Liver (tissue), 3 donors: Measurements from ENCODE around the gene NHSL2.

Source experiments
- RAD21 ChIP-seq, 2 donors: IDR thresholded peaks; 2 replicates each; pipeline ENCODE4 v1.6.1; 2016; ENCODE audit warnings: antibody characterized with exemption in 2 of 2, mild to moderate bottlenecking in 2 of 2
- TF ChIP-seq, protein P1 (sequence below): fragments of 150-350 bp; IDR thresholded peaks from 2 replicates; pipeline ENCODE4 v1.5.1; 2017; ENCODE audit warnings: improper control_type of control experiment, low read depth, low read length; ENCODE audit not compliant: missing input control
- donor health status: healthy.
- donor health status: healthy.

DNA sequence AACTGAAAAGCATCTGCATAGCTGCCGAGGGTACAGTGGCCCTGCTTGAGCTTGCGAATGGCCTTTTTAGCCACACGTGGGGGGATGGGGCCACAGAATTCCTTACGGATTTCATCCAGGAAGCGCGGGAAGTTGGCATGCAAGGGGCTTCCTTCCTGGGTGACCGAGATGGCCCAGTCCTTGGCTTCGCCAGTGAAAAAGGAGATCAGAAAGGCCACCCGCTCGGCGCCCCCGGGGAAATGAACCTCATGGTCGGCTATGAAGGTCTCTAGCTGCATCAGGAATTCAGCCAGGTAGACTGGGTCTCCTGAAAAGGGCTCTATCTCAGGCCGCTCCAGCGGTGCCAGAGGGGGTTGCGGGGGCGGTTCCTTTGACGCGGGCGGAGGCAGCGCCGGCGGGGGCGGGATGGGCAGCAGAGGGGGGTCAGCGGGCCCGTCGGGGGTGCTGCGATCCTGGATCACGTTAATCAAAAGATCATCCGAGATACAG, 220.2 kb downstream of the NHSL2 start:
- TF ChIP-seq, protein P1, sequence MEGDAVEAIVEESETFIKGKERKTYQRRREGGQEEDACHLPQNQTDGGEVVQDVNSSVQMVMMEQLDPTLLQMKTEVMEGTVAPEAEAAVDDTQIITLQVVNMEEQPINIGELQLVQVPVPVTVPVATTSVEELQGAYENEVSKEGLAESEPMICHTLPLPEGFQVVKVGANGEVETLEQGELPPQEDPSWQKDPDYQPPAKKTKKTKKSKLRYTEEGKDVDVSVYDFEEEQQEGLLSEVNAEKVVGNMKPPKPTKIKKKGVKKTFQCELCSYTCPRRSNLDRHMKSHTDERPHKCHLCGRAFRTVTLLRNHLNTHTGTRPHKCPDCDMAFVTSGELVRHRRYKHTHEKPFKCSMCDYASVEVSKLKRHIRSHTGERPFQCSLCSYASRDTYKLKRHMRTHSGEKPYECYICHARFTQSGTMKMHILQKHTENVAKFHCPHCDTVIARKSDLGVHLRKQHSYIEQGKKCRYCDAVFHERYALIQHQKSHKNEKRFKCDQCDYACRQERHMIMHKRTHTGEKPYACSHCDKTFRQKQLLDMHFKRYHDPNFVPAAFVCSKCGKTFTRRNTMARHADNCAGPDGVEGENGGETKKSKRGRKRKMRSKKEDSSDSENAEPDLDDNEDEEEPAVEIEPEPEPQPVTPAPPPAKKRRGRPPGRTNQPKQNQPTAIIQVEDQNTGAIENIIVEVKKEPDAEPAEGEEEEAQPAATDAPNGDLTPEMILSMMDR, result no peak
- no peak for TF ChIP-seq RAD21 (IDR thresholded peaks at IDR 0.05)
